Measurements from ENCODE around the gene EID1.

GRCh38 chr15:48856942-48857341, 21.0 kb upstream of the EID1 start:
- TF ChIP-seq POLR2A (IDR thresholded peaks at IDR 0.05) (no peak), EP300 (IDR thresholded peaks at IDR 0.05) (no peak)
- TF ChIP-seq, protein P1, sequence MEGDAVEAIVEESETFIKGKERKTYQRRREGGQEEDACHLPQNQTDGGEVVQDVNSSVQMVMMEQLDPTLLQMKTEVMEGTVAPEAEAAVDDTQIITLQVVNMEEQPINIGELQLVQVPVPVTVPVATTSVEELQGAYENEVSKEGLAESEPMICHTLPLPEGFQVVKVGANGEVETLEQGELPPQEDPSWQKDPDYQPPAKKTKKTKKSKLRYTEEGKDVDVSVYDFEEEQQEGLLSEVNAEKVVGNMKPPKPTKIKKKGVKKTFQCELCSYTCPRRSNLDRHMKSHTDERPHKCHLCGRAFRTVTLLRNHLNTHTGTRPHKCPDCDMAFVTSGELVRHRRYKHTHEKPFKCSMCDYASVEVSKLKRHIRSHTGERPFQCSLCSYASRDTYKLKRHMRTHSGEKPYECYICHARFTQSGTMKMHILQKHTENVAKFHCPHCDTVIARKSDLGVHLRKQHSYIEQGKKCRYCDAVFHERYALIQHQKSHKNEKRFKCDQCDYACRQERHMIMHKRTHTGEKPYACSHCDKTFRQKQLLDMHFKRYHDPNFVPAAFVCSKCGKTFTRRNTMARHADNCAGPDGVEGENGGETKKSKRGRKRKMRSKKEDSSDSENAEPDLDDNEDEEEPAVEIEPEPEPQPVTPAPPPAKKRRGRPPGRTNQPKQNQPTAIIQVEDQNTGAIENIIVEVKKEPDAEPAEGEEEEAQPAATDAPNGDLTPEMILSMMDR (IDR thresholded peaks at IDR 0.05), result no peak
